CD4-positive, alpha-beta T cell treated with Interleukin-17A for 1 hour (primary cell): ENCODE measurements around the gene C7orf25.

Source experiments
- DNase-seq: peaks from one replicate; pipeline ENCODE4 v3.0.0-alpha.2; 2020

Gene C7orf25

DNA sequence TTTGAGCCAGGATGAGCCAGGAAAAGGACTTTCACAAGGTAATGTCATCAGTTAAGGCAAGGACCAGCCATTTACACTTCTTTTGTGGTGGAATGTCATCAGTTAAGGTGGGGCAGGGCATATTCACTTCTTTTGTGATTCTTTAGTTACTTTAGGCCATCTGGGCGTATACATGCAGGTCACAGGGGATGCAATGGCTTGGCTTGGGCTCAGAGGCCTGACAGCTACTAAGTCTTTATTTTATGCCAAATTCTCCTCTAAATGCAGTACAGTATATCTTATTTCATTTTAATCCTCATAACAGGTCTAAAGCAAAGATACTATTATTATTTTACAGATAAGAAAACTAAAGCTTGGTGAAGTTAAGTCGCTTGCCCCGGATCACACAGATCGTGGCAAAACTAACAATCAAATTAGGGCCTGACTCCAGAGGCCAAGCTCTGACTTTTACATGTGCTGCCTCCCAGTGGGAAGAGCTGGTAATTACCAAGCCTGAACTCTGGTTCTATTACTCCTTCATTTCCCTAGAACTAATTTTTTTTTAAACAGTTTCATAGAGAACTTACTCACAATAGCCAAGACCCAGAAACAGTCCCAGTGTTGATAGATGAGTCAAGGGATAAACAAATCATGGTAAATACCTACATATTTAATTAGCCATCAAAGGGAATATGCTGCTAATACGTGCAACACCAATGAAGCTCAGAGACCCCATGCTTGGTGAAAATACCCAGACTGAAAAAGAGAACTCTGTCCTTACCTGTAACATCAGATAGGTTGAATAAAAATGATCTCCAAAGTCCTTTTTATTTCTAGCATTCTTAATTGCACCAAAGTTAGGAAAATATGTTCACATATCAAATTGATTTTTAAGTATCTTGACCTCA is 35.4 kb downstream of the C7orf25 start:
- DNase-seq, result peak; percentile 47

DNA sequence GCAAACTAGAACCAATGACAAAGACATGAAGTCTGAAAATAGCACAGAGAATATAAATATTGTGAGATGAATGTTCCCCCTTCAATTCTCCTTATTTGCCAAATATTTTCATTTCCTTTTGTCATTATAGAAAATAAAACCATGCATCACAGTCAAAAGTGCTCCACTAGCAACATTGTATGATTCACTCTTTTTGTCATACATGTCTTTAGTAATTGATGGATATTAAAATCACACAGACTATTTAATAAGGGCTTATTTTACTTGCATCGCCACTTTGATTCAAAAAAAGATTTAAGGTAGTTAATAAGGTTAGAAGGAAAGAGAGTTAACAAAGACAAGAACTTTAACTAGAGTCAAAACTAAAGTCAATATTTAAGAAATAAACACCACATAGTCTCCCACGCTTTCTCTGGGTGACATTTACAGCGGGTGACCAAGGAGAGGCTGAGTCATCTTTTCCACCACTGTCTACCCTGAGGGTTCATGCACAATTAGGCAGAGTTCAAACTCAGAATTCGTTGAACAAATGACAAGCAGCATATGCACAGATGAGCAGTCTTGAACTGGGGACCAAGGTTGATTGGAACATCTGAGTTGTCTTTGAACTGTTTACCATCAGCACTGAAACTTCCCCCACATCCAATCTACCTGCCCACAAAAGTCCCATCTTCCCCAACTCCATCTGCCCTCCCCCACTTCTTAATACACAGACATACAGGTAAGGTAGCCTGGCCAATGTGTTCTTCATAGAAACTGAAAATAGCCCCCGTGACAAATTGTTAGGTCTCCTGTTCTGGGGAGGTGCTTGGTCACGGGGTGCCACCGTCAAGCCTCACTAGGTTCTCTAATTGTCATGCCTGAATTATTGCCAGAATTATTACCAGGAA is 42.5 kb downstream of the C7orf25 start:
- no peak for DNase-seq

DNA sequence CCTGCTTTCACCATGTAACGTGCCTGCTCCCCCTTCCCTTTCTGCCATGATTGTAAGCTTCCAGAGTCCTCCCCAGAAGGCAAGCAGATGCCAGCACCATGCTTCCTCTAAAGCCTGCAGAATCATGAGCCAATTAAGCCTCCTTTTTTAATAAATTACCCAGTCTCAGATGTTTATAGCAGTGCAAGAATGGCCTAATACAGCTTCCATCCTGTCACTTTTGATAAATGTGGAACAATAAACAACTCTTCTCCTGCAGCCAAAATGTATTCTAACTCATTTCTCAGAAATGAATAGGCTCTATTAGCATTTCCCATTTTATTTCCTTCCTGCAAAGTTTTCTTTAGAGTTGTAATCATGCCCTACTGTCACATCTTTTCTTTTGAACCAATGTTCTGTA is 43.4 kb downstream of the C7orf25 start:
- DNase-seq, result no peak
